GM21381 (cell line): Measurements from ENCODE around the gene SMAP2.
"Not testable (repeated sequence)": the region's sequence is repeated elsewhere in the genome, so short reads cannot be mapped to it uniquely, and the experiment has no call there.

Experiments
- ATAC-seq: cut with Tn5 transposase; IDR thresholded peaks from one replicate; pipeline ENCODE4 v1.9.1; 2021; ENCODE audit warnings: mild to moderate bottlenecking, moderate library complexity; ENCODE audit not compliant: unreplicated experiment

SMAP2 gene

DNA sequence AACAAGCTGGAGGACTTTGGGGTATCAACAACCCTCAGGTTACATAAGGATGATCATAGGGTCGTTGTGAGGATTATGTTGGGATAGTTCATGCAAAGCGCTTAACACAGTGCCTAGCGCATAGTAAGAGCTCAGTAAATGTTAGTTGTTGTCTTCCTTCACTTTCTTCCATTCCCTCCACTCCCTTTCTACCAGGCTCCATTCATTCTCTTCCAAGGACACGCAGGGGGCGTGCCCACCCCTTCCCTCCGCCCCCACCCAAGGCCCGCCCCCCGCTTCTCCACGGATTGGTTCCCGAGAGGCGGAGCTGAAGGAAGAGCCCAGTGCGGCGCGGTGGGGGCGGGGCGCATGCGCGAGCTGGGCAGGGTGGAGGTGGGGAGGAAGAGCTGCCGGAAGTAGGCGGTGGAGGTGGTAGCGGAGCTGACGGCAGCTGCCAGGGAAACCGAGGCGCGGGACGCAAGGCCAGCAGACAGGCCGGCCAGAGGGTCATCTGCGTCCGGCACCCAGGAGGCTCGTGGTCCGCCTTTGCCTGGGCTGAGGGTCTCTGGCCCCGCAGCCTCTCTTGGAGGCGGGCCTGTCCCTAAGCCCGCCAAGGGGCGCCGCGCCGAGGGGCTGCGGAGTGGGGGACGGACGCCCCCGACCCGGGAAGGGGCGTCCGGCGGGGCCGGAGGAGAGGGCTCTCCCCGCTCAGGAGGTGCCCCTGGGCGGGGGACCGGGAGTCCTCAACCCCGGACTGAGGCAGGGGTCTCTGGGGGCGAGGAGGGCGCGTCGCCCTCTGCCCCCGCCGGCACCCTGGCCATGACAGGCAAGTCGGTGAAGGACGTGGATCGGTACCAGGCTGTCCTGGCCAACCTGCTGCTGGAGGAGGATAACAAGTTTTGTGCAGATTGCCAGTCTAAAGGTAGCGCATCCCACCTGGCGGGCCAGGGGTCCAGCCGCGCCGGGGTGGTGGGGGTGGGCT, at the start of gene SMAP2:
Gene SMAP2 (plus strand): TSS at position 405 of the 961 bp plus-strand sequence. CDS start 394 bp downstream, at position 799.
- ATAC-seq = peak; percentile 91

DNA sequence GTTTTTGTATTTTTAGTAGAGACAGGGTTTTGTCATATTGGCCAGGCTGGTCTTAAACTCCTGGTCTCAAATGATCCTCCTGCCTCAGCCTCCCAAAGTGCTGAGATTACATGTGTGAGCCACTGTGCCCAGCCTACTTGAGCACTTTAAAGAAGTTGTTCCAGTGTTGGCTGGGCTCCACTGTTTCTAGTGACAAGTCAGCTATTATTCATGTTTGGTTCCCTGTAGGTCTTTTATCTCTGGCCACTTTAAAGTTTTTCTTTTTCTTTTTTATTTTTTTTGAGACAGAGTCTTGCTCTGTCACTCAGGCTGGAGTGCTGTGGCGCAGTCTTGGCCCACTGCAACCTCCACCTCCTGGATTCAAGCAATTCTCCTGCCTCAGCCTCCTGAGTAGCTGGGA, 42.1 kb upstream of the SMAP2 start:
- not testable (repeated sequence) for ATAC-seq

GRCh38 chr1:40332695-40333094, 40.8 kb upstream of the SMAP2 start:
- ATAC-seq = no peak

DNA sequence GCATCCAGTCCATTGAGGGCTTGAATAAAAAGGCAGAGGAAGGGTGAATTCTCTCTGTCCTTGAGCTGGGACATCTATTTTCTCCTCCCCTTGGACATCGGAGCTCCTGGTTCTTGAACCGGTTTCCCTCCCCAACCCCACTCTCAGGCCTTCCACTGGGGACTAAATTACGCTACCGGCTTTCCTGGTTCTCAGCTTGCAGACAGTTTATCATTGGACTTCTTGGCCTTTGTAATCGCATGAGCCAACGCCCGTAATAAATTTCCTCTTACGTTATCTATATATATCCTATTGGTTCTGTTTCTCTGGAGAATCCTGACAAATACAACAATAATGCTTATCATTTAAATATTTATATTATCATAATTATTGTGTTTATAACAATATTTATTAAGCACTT, 36.1 kb upstream of the SMAP2 start:
- no peak for ATAC-seq

DNA sequence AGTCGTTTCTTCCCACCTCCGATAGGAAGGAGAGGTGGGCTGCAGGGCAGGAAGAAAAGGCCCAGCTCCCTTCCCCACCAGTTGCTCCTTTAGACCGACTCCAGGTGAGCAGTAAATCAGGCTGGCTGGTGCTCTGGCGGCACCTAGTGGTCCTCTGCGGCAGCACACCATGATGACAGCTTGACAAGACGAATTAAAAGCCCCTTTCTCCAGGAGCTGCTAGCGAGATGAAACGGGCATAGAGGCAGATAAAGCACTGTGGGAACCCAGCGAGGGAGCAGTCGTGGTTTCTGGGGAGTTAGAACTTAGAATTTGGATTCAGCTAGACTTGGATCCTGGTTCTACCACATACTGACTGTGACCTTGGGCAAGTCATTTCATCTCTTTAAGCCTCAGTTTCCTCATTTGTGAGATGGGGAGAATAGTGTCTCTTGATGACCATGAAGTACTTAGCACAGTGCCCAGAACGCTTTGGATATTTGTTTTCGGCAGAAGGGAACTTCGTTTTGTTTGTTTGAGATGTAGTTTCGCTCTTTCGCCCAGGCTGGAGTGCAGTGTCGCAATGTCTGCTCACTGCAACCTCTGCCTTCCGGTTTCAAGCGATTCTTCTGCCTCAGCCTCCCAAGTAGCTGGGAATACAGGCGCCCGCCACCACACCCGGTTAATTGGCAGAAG, 34.6 kb upstream of the SMAP2 start:
- no peak for ATAC-seq

GRCh38 chr1:40339420-40340323, 33.9 kb upstream of the SMAP2 start:
- ATAC-seq = no peak

DNA sequence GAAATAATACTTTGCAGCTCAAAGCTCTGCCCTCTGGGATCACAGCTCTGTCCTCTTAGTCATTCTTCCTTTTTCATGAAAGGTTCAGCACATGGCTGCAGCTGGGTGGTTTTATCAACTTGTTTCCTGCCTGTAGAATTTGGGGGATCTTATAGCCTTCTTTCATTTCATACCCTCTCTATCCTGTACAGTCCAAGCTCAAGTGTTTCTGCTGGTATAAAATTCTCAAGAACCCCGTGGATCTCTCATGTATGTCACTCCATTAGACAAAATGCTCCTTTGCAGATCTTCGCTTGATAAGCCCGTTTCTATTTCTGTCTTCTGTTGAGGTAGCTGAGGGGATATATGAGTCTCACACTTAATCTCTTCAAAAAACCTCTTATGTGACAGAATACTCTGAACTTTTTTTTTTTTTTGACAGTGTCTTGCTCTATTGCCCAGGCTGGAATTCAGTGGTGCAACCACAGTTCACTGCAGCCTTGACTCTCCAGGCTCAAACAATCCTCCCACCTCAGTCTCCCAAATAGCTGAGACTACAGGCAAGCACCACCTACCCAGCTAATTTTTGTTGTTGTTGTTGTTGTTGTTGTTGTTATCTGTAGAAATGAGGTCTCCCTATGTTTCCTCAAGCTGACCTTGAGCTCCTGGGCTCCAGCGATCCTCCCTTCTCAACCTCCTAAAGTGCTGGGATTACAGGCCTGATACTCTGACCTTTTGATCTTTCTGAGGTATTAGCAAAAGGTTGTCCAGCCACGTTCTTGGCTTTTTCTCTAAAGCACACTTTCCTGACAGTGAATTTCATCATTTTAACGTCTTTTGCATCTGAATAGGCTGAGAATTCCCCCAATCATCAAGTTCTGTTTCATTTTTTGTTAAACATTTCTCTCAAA, 31.8 kb upstream of the SMAP2 start:
- no peak for ATAC-seq

DNA sequence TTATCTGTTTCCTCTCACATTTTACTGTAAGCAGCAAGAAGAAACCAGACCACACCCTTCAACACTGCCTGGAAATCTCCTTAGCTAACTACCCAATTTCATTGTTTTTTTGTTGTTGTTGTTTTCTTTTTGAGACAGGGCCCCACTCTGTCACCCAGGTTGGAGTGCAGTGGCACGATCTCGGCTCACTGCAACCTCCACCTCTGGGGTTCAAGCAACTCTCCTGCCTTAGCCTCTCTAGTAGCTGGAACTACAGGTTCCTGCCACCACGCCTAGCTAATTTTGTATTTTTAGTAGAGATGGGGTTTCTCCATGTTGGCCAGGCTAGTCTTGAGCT, 31.2 kb upstream of the SMAP2 start:
- ATAC-seq = not testable (repeated sequence)

DNA sequence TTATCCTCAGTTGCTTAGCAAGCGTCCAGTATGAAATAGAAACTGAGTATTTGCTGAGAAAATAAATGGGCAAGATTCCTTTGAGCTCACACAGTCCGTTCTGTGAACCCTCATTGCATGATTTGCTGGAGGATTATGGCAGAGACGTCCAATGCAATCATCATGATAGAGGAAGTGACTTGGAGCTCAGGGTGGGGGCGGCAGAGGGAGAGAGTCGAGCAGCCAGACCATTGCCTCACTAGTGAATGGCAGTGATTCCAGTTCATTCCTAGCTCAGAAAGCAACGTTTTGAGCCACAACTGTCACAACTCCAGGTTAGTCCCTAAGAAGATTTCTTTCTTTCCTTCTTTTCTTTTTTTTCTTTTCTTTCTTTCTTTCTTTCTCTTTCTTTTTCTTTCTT, 28.9 kb upstream of the SMAP2 start:
- no peak for ATAC-seq

- ATAC-seq = no peak
Measured at GRCh38 chr1:40350391-40350790, 23.1 kb upstream of the SMAP2 start.

DNA sequence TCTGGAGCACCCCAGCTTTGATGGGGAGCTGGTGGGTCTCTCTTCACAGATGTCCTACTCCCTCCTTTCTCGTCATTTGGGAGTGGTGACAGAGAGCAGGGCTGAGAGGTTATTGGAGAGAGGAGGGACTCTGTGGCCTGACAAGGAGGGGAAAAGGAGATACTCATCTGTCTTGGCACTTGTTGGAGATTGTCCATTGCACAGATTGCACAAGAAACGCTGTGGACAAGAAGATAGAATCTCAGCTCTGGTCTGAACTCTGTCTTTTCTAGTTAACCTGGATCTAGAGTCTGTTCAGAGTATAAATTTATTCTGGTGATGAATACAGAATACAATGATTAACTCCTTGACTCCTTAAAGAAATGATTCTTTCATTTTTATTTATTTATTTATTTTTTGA, 22.4 kb upstream of the SMAP2 start:
- ATAC-seq = no peak

DNA sequence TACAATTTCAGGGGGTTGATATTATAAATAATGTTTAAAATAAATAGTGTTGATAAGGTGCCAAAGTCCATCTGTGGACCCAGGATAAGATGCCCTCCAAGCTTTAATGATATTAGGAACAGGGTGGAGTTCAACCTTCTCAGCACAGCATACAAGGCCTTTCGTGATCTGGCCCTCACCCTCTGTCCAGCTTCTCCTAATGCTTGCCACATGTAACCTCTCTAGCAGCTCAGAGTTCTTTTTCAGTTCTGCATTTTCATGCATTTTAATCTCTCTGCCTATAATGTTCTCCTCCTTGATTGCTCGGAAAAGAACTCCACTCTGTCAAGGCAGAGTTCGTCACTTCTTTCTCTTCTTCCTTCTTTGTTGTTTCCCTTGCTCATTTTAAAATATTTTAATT, 21.4 kb upstream of the SMAP2 start:
- ATAC-seq = no peak

DNA sequence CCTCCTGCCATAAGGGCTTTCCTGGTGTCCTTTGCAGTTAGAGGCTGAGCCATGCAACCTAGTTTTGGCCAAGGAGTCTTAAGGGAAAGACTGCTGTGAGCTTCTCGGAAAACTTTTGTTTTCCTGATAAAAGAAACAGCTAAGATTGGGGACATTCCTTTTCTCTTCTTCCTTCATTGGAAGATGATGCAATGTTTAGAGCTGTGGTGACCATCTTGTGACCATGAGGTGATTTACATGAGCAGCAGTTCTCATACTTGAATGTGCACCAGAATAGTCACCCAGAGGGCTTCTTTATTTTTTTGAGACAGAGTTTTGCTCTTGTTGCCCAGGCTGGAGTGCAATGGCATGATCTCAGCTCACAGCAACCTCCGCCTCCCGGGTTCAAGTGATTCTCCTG, 20.4 kb upstream of the SMAP2 start:
- no peak for ATAC-seq

- no peak for ATAC-seq
Measured at GRCh38 chr1:40357625-40358024, 15.9 kb upstream of the SMAP2 start.

- ATAC-seq = no peak
Measured at GRCh38 chr1:40360631-40361030, 12.9 kb upstream of the SMAP2 start.

GRCh38 chr1:40361201-40361600, 12.3 kb upstream of the SMAP2 start:
- ATAC-seq = no peak

DNA sequence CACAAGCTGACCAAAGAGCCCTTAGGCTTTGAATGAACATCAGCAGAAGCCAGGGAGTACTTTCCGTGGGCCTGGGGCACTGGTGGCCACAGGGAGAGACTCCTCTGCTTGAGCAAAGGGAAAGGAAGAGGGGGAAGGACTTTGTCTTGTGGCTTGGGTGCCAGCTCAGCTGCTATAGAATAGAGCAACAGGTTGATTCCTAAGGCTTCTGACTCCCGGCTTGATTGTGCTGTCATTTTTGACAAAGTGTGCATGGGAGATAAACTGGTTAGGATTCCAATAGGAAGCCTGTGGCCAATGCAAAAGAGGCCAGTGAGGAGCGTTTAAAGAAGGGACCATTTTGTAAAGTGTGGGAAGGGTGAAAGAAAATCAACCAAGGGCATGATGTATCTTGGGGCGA, 11.9 kb upstream of the SMAP2 start:
- no peak for ATAC-seq

- ATAC-seq = no peak
Measured at GRCh38 chr1:40362199-40362598, 11.3 kb upstream of the SMAP2 start.

DNA sequence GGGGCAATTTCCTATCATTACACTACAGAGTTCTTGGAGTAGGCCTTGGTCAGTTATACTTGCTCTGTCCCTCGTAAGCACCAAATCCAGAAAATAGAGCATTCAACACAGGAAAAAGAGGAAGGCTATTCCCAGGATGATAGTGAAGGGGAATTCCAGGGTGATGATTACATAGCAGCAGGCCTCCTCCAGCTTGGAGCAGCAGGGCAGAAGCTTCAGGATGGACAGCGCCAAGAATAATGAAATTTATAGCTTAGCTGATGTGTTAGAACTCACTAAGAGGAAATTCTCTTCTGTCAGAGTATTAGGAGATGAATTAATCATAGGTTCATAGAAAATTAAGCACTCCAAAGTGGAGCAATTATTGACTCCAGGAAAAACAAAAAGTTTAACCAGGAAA, 10.8 kb upstream of the SMAP2 start:
- ATAC-seq = no peak

DNA sequence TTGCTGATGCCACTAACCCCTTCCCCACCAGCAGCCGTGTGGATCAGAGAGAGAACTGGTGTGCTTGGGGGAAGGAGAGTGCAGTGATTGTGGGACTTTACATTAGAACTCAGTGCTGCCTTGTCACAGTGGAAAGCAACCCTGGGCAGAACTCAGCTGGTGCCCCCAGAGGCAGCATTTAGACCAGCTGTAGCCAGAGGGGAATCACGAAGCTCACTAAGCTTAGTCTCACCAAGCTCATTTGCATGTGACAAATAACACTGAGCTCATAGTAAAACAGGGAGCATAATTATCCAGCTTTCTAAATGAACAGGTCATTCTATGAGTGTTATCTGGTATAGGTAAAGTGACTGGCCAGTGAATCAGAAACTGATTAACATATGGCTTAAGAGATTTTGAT, 9.8 kb upstream of the SMAP2 start:
- peak; percentile 87 for ATAC-seq
